NB4 (cell line): ENCODE results near the gene PSMB5.

Source experiments
- DNase-seq: peaks from one replicate; pipeline ENCODE4 v3.0.0; 2010; ENCODE audit warnings: low read depth
- H3K4me3 ChIP-seq: one replicate; pipeline ENCODE4 v1.5.1; 2011; ENCODE audit warnings: mild to moderate bottlenecking, low read depth, low read length, moderate library complexity
- MYC ChIP-seq: IDR thresholded peaks from 2 replicates; pipeline ENCODE4 v1.6.1; 2011; ENCODE audit warnings: low read depth, low read length
- POLR2A ChIP-seq: IDR thresholded peaks from 2 replicates; pipeline ENCODE4 v1.6.1; 2011; ENCODE audit warnings: mild to moderate bottlenecking; ENCODE audit not compliant: insufficient read length; ENCODE audit errors: extremely low read depth
- TF ChIP-seq, protein P1 (sequence below): IDR thresholded peaks from one replicate; pipeline ENCODE4 v1.5.1; 2012; ENCODE audit warnings: low read depth, low read length
- TF ChIP-seq, protein P2 (sequence below): IDR thresholded peaks from 2 replicates; pipeline ENCODE4 v1.6.1; 2011; ENCODE audit warnings: low read depth, low read length

PSMB5 gene

DNA sequence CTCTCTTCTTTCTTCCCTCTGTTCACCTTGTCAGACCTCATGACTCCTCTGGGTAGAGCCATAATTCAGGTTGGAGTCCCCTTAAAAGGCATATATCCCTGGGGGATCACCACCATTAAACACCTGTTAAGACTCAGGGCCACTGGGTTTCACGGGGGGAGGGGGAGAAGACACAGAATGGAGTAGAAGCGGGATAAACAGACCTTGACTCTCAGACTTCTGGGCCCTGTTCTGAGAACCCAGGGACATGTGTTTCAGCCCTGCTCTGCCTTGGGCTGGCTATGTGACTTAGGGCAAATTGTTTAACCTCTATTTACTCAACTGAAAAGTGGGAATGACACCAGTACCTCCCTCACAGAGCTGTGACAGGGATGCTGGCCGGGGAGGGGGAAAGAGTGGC is 18.0 kb upstream of the PSMB5 start:
- no peak for DNase-seq
- TF ChIP-seq, protein P1, sequence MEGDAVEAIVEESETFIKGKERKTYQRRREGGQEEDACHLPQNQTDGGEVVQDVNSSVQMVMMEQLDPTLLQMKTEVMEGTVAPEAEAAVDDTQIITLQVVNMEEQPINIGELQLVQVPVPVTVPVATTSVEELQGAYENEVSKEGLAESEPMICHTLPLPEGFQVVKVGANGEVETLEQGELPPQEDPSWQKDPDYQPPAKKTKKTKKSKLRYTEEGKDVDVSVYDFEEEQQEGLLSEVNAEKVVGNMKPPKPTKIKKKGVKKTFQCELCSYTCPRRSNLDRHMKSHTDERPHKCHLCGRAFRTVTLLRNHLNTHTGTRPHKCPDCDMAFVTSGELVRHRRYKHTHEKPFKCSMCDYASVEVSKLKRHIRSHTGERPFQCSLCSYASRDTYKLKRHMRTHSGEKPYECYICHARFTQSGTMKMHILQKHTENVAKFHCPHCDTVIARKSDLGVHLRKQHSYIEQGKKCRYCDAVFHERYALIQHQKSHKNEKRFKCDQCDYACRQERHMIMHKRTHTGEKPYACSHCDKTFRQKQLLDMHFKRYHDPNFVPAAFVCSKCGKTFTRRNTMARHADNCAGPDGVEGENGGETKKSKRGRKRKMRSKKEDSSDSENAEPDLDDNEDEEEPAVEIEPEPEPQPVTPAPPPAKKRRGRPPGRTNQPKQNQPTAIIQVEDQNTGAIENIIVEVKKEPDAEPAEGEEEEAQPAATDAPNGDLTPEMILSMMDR = no peak
- TF ChIP-seq POLR2A (no peak), MYC (no peak)
- TF ChIP-seq, protein P2, sequence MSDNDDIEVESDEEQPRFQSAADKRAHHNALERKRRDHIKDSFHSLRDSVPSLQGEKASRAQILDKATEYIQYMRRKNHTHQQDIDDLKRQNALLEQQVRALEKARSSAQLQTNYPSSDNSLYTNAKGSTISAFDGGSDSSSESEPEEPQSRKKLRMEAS = no peak
- no peak overlapping the region for H3K4me3 ChIP-seq

DNA sequence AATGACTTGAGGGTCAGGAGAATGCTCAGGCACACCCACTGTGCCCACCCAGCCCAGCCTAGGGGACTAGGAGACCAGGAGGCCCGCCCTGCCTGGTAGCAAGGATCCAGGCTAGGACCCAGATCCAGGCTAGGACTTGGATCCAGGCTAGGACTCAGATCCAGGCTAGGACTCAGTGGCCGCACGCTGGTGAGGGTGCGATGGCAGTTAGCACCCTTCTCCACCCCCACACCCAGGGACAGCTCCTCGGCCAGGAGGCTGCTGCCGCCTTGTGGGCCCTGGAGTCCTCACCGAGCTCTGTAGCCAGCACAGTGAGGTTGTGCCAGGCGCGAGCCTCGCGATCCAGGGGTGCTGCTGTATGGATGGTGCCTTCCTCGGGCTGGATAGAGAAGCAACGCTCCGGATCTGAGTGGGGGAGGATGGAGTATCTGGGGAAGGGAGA is 17.5 kb upstream of the PSMB5 start:
- DNase-seq = no peak
- no peak overlapping the region for H3K4me3 ChIP-seq
- TF ChIP-seq POLR2A (no peak), MYC (no peak)
- TF ChIP-seq, protein P1 = no peak
- TF ChIP-seq, protein P2 = no peak

- H3K4me3 ChIP-seq = no peak overlapping the region
- TF ChIP-seq, protein P1 = no peak
- TF ChIP-seq POLR2A (no peak), MYC (no peak)
- TF ChIP-seq, protein P2 = no peak
- DNase-seq = no peak
These were observed 16.7 kb upstream of the PSMB5 start for GRCh38 chr14:23051141-23052057.

GRCh38 chr14:23049011-23049410 is 14.3 kb upstream of the PSMB5 start:
- DNase-seq = no peak
- no peak overlapping the region for H3K4me3 ChIP-seq
- TF ChIP-seq, protein P1 = no peak
- TF ChIP-seq POLR2A (no peak), MYC (no peak)
- TF ChIP-seq, protein P2 = no peak

- TF ChIP-seq POLR2A = no peak
- TF ChIP-seq, protein P2 = no peak
- no peak for TF ChIP-seq MYC
- TF ChIP-seq, protein P1 = no peak
- DNase-seq = no peak
- no peak overlapping the region for H3K4me3 ChIP-seq
These were observed 13.3 kb upstream of the PSMB5 start for GRCh38 chr14:23047751-23048693.
